Keratinocyte (primary cell): ENCODE data around the gene KCNK5.

ENCODE experiments used
- CTCF ChIP-seq, 3 experiments: IDR thresholded peaks in 1 of 3; conservative IDR thresholded peaks in 1 of 3; optimal IDR thresholded peaks in 1 of 3; 2 replicates in 2 of 3; 3 replicates in 1 of 3; pipeline versions ENCODE3 to v1.5.1; 2011; ENCODE audit warnings: low read length in 3 of 3, mild to moderate bottlenecking in 3 of 3, moderate library complexity in 2 of 3, control low read depth in 1 of 3, inconsistent platforms in 1 of 3; ENCODE audit not compliant: insufficient read depth in 2 of 3; ENCODE audit errors: extremely low read depth in 1 of 3
- EZH2 ChIP-seq: IDR thresholded peaks from one replicate; pipeline ENCODE4 v1.6.1; 2012; ENCODE audit warnings: inconsistent platforms, mild to moderate bottlenecking, low read length, moderate library complexity

- TF ChIP-seq CTCF (optimal IDR thresholded peaks at IDR 0.05 in 1 of 3, IDR thresholded peaks at IDR 0.05 in 1 of 3, conservative IDR thresholded peaks at IDR 0.05 in 1 of 3; ENCODE audit: extremely low read depth in 1 of 3, insufficient read depth in 2 of 3, low read length in 3 of 3) (no peak), EZH2 (no peak)
Measured at GRCh38 chr6:39178804-39179203, 50.5 kb downstream of the KCNK5 start.
